HG02642 (cell line): ENCODE results near the gene JARID2.

Source experiments
- ATAC-seq: cut with Tn5 transposase; IDR thresholded peaks from one replicate; pipeline ENCODE4 v1.9.1; 2021; ENCODE audit warnings: mild to moderate bottlenecking; ENCODE audit not compliant: unreplicated experiment, poor library complexity

JARID2 gene

GRCh38 chr6:15546591-15546990, 300.7 kb downstream of the JARID2 start:
- no peak for ATAC-seq

GRCh38 chr6:15547400-15547799, 301.5 kb downstream of the JARID2 start:
- no peak for ATAC-seq

- ATAC-seq: no peak
These were observed 303.5 kb downstream of the JARID2 start for GRCh38 chr6:15549371-15549770.

- ATAC-seq: no peak
These were observed 304.8 kb downstream of the JARID2 start for GRCh38 chr6:15550546-15551123.

GRCh38 chr6:15551262-15551661, 305.4 kb downstream of the JARID2 start:
- ATAC-seq: no peak

- no peak for ATAC-seq
These were observed 305.9 kb downstream of the JARID2 start for GRCh38 chr6:15551798-15552197.

- ATAC-seq: no peak
These were observed 307.2 kb downstream of the JARID2 start for GRCh38 chr6:15553031-15553430.

- no peak for ATAC-seq
These were observed 307.9 kb downstream of the JARID2 start for GRCh38 chr6:15553736-15554294.

- ATAC-seq: no peak
These were observed 308.8 kb downstream of the JARID2 start for GRCh38 chr6:15554728-15555100.

GRCh38 chr6:15555101-15556038, 309.5 kb downstream of the JARID2 start:
- no peak for ATAC-seq

- ATAC-seq: no peak
These were observed 310.8 kb downstream of the JARID2 start for GRCh38 chr6:15556711-15557110.

- no peak for ATAC-seq
These were observed 311.3 kb downstream of the JARID2 start for GRCh38 chr6:15557174-15557573.

GRCh38 chr6:15560713-15561112, 314.8 kb downstream of the JARID2 start:
- ATAC-seq: no peak

GRCh38 chr6:15561447-15562199, 315.8 kb downstream of the JARID2 start:
- no peak for ATAC-seq

GRCh38 chr6:15562977-15563376, 317.1 kb downstream of the JARID2 start:
- ATAC-seq: no peak

- no peak for ATAC-seq
These were observed 323.4 kb downstream of the JARID2 start for GRCh38 chr6:15569035-15569995.

- no peak for ATAC-seq
These were observed 324.3 kb downstream of the JARID2 start for GRCh38 chr6:15570171-15570570.
